Smooth muscle cell (in vitro differentiated cells): ENCODE results near the gene SLCO3A1. TPM values are rescaled to one million over a fixed set of nuclear protein-coding genes. Genes with fewer than 3 reads are reported as not detected.

Experiments used
- DNase-seq: peaks from one replicate; lab custom pipeline; 2025; ENCODE audit not compliant: unreplicated experiment; lab: John Stamatoyannopoulos, UW
- H2AFZ ChIP-seq: fragments of 200-600 bp; sonication (generic); 2 replicates; pipeline ENCODE4 v1.6.0; 2016; ENCODE audit warnings: antibody characterized with exemption, low read depth, mild to moderate bottlenecking
- H3F3A ChIP-seq: fragments of 200-600 bp; sonication (generic); 2 replicates; pipeline ENCODE4 v1.6.0; 2017; ENCODE audit warnings: antibody characterized with exemption, low read depth
- H3K27ac ChIP-seq: fragments of 200-600 bp; sonication (generic); 2 replicates; pipeline ENCODE4 v1.5.1; 2016; ENCODE audit warnings: low read depth, mild to moderate bottlenecking
- H3K27me3 ChIP-seq: fragments of 200-600 bp; sonication (generic); 2 replicates; pipeline ENCODE4 v1.6.1; 2016; ENCODE audit warnings: low read depth, mild to moderate bottlenecking
- H3K36me3 ChIP-seq: fragments of 200-600 bp; sonication (generic); 2 replicates; pipeline ENCODE4 v1.5.1; 2016; ENCODE audit warnings: low read depth
- H3K4me1 ChIP-seq: fragments of 200-600 bp; sonication (generic); 2 replicates; pipeline ENCODE4 v1.5.1; 2016; ENCODE audit warnings: low read depth
- H3K4me2 ChIP-seq: fragments of 200-600 bp; sonication (generic); 2 replicates; pipeline ENCODE4 v1.6.0; 2016; ENCODE audit warnings: mild to moderate bottlenecking
- H3K4me3 ChIP-seq: fragments of 200-600 bp; sonication (generic); 2 replicates; pipeline ENCODE4 v1.5.1; 2016; ENCODE audit warnings: mild to moderate bottlenecking
- H3K79me2 ChIP-seq: fragments of 200-600 bp; sonication (generic); 2 replicates; pipeline ENCODE4 v1.6.0; 2016; ENCODE audit warnings: low read depth, mild to moderate bottlenecking
- H3K9ac ChIP-seq: fragments of 200-600 bp; sonication (generic); 2 replicates; pipeline ENCODE4 v1.6.0; 2016; ENCODE audit warnings: low read depth
- H3K9me3 ChIP-seq: fragments of 200-600 bp; sonication (generic); replicated peaks from 2 replicates; pipeline ENCODE4 v1.5.1; 2016; ENCODE audit warnings: low read depth
- H4K20me1 ChIP-seq: fragments of 200-600 bp; sonication (generic); 2 replicates; pipeline ENCODE4 v1.6.0; 2016; ENCODE audit warnings: low read depth
- CTCF ChIP-seq: fragments of 200-600 bp; sonication (generic); IDR thresholded peaks from 2 replicates; pipeline ENCODE4 v1.5.1; 2017; ENCODE audit warnings: borderline replicate concordance, mild to moderate bottlenecking, antibody characterized with exemption; ENCODE audit not compliant: insufficient read depth, poor library complexity, severe bottlenecking
- WGBS: methylation state at CpG from one replicate; pipeline ENCODE4 v1.1.7; 2016; ENCODE audit warnings: low lambda C conversion rate; 5-methylcytosine and 5-hydroxymethylcytosine counted together
- polyA plus RNA-seq: library from polyadenylated mRNA; unstranded; fragments of >200 nt; fragmentation: Nextera tagmentation; extraction: Ambion mirVana; gene quantifications from 2 replicates; pipeline ENCODE4 v1.2.1, GENCODE V29; 2016
- total RNA-seq: library from RNA; depleted of rRNA; stranded (reverse); fragments of >200 nt; gene quantifications from 2 replicates; pipeline ENCODE4 v1.2.3, GENCODE V29; 2014

SLCO3A1 gene
- total and polyA plus RNA-seq, 2 experiments from 2014 or later, result 1.3 to 12.6 TPM

- Histone ChIP-seq H4K20me1 (no peaks in the 10 kb centered on the region), H3K36me3 (no peaks in the 10 kb centered on the region), H2AFZ (no peak overlapping the region), H3K9me3 (no peaks in the 10 kb centered on the region), H3F3A (no peaks in the 10 kb centered on the region), H3K4me2 (no peak overlapping the region), H3K27me3 (no peaks in the 10 kb centered on the region), H3K4me3 (no peak overlapping the region), H3K9ac (no peak overlapping the region), H3K79me2 (no peaks in the 10 kb centered on the region), H3K27ac (no peak overlapping the region), H3K4me1 (peaks cover 16% of the 10 kb centered on the region)
- 65% methylated on average over 4 of the region's 4 CpGs for WGBS
- DNase-seq, result no peak
- no peak for TF ChIP-seq CTCF
Measured at GRCh38 chr15:91950054-91950453, 96.5 kb downstream of the SLCO3A1 start.

GRCh38 chr15:91950631-91951329, 97.3 kb downstream of the SLCO3A1 start:
- WGBS, result 74% methylated on average over 2 of the region's 2 CpGs
- Histone ChIP-seq H4K20me1 (no peaks in the 10 kb centered on the region), H3K9me3 (no peaks in the 10 kb centered on the region), H2AFZ (no peak overlapping the region), H3K4me3 (no peak overlapping the region), H3K79me2 (no peaks in the 10 kb centered on the region), H3K4me2 (no peak overlapping the region), H3K9ac (no peak overlapping the region), H3K4me1 (peaks cover 19% of the 10 kb centered on the region), H3K36me3 (no peaks in the 10 kb centered on the region), H3F3A (no peaks in the 10 kb centered on the region), H3K27ac (no peak overlapping the region), H3K27me3 (no peaks in the 10 kb centered on the region)
- no peak for TF ChIP-seq CTCF
- no peak for DNase-seq

GRCh38 chr15:91952216-91952615, 98.7 kb downstream of the SLCO3A1 start:
- no peak overlapping the region for H3K27ac ChIP-seq

More at GRCh38 chr15:91952216-91952615, 98.7 kb downstream of the SLCO3A1 start:
- no peak overlapping the region for H3K4me2 ChIP-seq
- no peaks in the 10 kb centered on the region for H3K36me3 ChIP-seq
- no peaks in the 10 kb centered on the region for H3K9me3 ChIP-seq
- no peaks in the 10 kb centered on the region for H4K20me1 ChIP-seq
- H2AFZ ChIP-seq, result no peak overlapping the region
- H3K4me3 ChIP-seq, result no peak overlapping the region
- no peak overlapping the region for H3K9ac ChIP-seq
- peaks cover 27% of the 10 kb centered on the region for H3K4me1 ChIP-seq
- no peak for TF ChIP-seq CTCF
- H3F3A ChIP-seq, result no peaks in the 10 kb centered on the region
- DNase-seq, result no peak
- 97% methylated on average over 1 of the region's 1 CpG for WGBS
- H3K79me2 ChIP-seq, result no peaks in the 10 kb centered on the region
- H3K27me3 ChIP-seq, result no peaks in the 10 kb centered on the region
